DND-41 (cell line): ENCODE measurements around the gene SOST.
"Not testable (repeated sequence)": the region's sequence is repeated elsewhere in the genome, so short reads cannot be mapped to it uniquely, and the experiment has no call there.

ENCODE experiments used
- ATAC-seq: fragments of 200-7000 bp; cut with Tn5 transposase; 3 replicates; pipeline ENCODE4 v1.9.1; 2021; ENCODE audit warnings: low read depth; ENCODE audit not compliant: insufficient read depth
- DNase-seq: peaks from one replicate; pipeline ENCODE4 v3.0.0-alpha.2; 2020
- H2AFZ ChIP-seq: 2 replicates; pipeline ENCODE4 v1.6.0; 2012; ENCODE audit warnings: low read depth, low read length
- H3K27ac ChIP-seq: 2 replicates; pipeline ENCODE4 v1.5.1; 2012; ENCODE audit warnings: low read length, inconsistent platforms
- H3K27me3 ChIP-seq: fragments of 200-600 bp; sonication (generic); 2 replicates; pipeline ENCODE4 v1.6.0; 2012; ENCODE audit warnings: low read length, mild to moderate bottlenecking, inconsistent platforms; ENCODE audit not compliant: insufficient read depth, poor library complexity
- H3K36me3 ChIP-seq: 2 replicates; pipeline ENCODE4 v1.5.1; 2012; ENCODE audit warnings: low read length, inconsistent platforms; ENCODE audit not compliant: insufficient read depth
- H3K4me1 ChIP-seq: 2 replicates; pipeline ENCODE4 v1.5.1; 2012; ENCODE audit warnings: mild to moderate bottlenecking, low read length; ENCODE audit not compliant: insufficient read depth
- H3K4me2 ChIP-seq: 2 replicates; pipeline ENCODE4 v1.6.0; 2012; ENCODE audit warnings: mild to moderate bottlenecking, moderate library complexity, low read length, inconsistent platforms; ENCODE audit not compliant: insufficient read depth
- H3K4me3 ChIP-seq, 2 experiments: fragments of 200-600 bp in 1 of 2; shearing (Covaris generic) in 1 of 2; 2 replicates each; pipeline ENCODE4 v1.5.1; 2012 to 2016; ENCODE audit warnings: inconsistent platforms in 2 of 2, low read length in 2 of 2, mild to moderate bottlenecking in 2 of 2, low read depth in 1 of 2, moderate library complexity in 1 of 2
- H3K79me2 ChIP-seq: 2 replicates; pipeline ENCODE4 v1.6.0; 2012; ENCODE audit warnings: low read length, inconsistent platforms; ENCODE audit not compliant: insufficient read depth
- H3K9ac ChIP-seq: 2 replicates; pipeline ENCODE4 v1.6.0; 2012; ENCODE audit warnings: low read depth, mild to moderate bottlenecking, inconsistent platforms, low read length, moderate library complexity
- H3K9me3 ChIP-seq: 2 replicates; pipeline ENCODE4 v1.5.1; 2012; ENCODE audit warnings: low read length, moderate library complexity, mild to moderate bottlenecking, inconsistent platforms; ENCODE audit not compliant: insufficient read depth, severe bottlenecking
- H4K20me1 ChIP-seq: 2 replicates; pipeline ENCODE4 v1.6.0; 2012; ENCODE audit warnings: low read length; ENCODE audit not compliant: insufficient read depth
- CTCF ChIP-seq: IDR thresholded peaks from 2 replicates; pipeline ENCODE4 v1.5.1; 2012; ENCODE audit warnings: borderline replicate concordance, low read length, moderate library complexity, mild to moderate bottlenecking; ENCODE audit not compliant: poor library complexity, severe bottlenecking; ENCODE audit errors: extremely low read depth
- EZH2 ChIP-seq: IDR thresholded peaks from 3 replicates; pipeline ENCODE4 v1.6.1; 2012; ENCODE audit warnings: borderline replicate concordance, low read depth, mild to moderate bottlenecking, moderate library complexity, low read length, inconsistent platforms; ENCODE audit not compliant: severe bottlenecking

The SOST gene

DNA sequence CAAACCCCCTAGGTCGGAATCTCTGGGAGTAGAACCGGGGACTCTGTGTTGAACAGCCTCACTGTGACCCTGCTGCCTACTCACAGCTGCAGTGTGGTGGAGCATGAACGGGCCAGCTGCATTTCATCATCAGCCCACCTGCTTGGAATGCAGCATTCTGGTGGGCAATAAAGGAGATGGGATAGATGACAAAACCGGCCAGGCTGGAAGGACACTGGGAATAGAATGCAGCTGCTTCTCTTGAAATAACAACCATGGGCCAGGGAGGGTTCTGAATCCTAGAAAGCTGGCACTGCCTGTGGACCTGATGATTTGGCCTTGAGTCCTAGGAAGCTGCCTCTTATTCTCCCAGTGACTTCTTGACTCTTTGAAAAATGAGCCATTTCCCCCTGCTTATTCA lies 45.2 kb upstream of the SOST start:
- H3K9me3 ChIP-seq, result no peaks in the 10 kb centered on the region
- H3K36me3 ChIP-seq, result no peaks in the 10 kb centered on the region
- H3K9ac ChIP-seq, result no peak overlapping the region
- no peak overlapping the region for H3K4me2 ChIP-seq
- no peaks in the 10 kb centered on the region for H3K79me2 ChIP-seq
- TF ChIP-seq EZH2 (no peak), CTCF (no peak)
- no peak overlapping the region for H2AFZ ChIP-seq
- no peak overlapping the region for H3K27ac ChIP-seq
- no peak overlapping the region for H3K4me3 ChIP-seq
- H3K27me3 ChIP-seq, result peaks cover 41% of the 10 kb centered on the region
- DNase-seq, result peak; percentile 13
- no peaks in the 10 kb centered on the region for H3K4me1 ChIP-seq
- no peaks in the 10 kb centered on the region for H4K20me1 ChIP-seq
- ATAC-seq, result no peak

DNA sequence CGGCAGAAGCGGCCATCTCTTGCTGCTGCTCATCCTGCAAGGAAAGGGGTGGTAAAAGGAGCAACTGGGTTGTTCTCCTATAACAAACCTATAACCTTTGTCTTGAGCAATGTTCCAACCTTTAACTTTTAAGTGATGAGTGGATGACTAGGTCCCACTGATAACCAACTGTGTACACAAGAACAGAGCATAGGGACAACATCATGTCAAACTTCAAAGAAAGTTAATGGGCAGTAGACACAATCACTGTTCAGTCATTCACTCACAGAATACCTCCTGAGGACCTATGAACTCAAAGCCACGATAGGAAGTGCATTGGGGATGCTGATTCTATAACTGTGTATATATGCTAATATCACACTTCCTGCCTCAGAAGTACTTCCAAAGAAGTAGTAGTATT lies 43.3 kb upstream of the SOST start:
- ATAC-seq (no peak), DNase-seq (no peak)
- TF ChIP-seq CTCF, result no peak
- TF ChIP-seq EZH2, result no peak
- Histone ChIP-seq H3K27ac (no peak overlapping the region), H3K27me3 (peaks cover 38% of the 10 kb centered on the region), H3K4me1 (no peaks in the 10 kb centered on the region), H3K4me3 (no peak overlapping the region), H2AFZ (no peak overlapping the region), H3K9ac (no peak overlapping the region), H4K20me1 (no peaks in the 10 kb centered on the region), H3K79me2 (no peaks in the 10 kb centered on the region), H3K4me2 (no peak overlapping the region), H3K36me3 (no peaks in the 10 kb centered on the region), H3K9me3 (no peaks in the 10 kb centered on the region)

DNA sequence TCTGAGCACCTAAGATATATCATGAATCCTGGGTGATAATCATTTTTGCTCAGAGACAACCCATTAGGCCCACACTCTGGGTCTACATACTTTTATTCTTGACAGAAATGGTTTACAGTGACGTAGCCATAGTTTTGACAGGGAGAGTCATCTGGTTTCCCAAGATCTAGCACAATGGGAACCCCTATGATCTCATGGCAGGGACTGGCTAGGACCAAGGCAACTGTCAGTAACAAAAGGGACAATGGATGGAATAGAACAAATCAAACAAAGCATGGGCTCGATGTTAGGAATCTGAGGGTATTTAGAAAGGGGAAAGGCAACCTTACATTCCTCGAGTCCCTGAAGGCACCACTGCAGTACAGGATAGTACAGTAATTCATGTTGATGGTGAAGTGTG lies 42.1 kb upstream of the SOST start:
- Histone ChIP-seq H3K36me3 (no peaks in the 10 kb centered on the region), H3K9ac (no peak overlapping the region), H3K9me3 (no peaks in the 10 kb centered on the region), H3K27me3 (peaks cover 38% of the 10 kb centered on the region), H2AFZ (no peak overlapping the region), H3K4me3 (no peak overlapping the region), H3K4me2 (no peak overlapping the region), H4K20me1 (no peaks in the 10 kb centered on the region), H3K27ac (no peak overlapping the region), H3K4me1 (no peaks in the 10 kb centered on the region), H3K79me2 (no peaks in the 10 kb centered on the region)
- no peak for DNase-seq
- TF ChIP-seq EZH2 (no peak), CTCF (no peak)
- no peak for ATAC-seq

DNA sequence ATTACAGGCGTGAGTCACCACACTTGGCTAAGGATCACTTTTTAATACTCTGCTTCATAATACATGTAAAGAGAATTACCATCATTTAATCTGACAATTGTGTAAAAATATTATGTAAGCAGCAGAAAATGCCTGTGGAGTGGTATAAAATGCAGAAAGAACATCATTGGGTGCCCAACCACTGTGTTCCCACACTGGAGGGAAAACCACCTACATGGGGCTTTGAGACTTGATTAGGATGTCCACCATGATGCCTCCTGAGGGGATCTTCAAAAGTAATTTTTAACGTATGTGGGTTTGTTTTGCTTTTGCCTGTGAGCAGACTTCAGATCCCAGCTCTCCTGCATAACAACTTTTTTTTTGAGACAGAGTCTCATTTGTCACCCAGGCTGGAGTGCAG lies 40.5 kb upstream of the SOST start:
- ATAC-seq, result no peak
- DNase-seq, result no peak
- Histone ChIP-seq H2AFZ (no peak overlapping the region), H3K36me3 (no peaks in the 10 kb centered on the region), H3K4me1 (no peaks in the 10 kb centered on the region), H3K9ac (no peak overlapping the region), H3K4me2 (no peak overlapping the region), H3K79me2 (no peaks in the 10 kb centered on the region), H3K27me3 (peaks cover 29% of the 10 kb centered on the region), H3K9me3 (no peaks in the 10 kb centered on the region), H4K20me1 (no peaks in the 10 kb centered on the region), H3K27ac (no peak overlapping the region), H3K4me3 (no peak overlapping the region)
- TF ChIP-seq CTCF (no peak), EZH2 (no peak)

- H3K27me3 ChIP-seq, result peaks cover 19% of the 10 kb centered on the region
- H3K4me1 ChIP-seq, H3K4me2 ChIP-seq, H4K20me1 ChIP-seq, H3K4me3 ChIP-seq, H3K9ac ChIP-seq, H2AFZ ChIP-seq, ATAC-seq, H3K27ac ChIP-seq, H3K79me2 ChIP-seq, H3K36me3 ChIP-seq, H3K9me3 ChIP-seq: not testable (repeated sequence)
- peak; percentile 6 for DNase-seq
Observed at GRCh38 chr17:43798024-43798423, 39.4 kb upstream of the SOST start.
